SK-N-SH (cell line): Measurements from ENCODE around the gene TMEM145. TPM values are rescaled to one million over a fixed set of nuclear protein-coding genes. Genes with fewer than 3 reads are reported as not detected.

Experiments used
- CTCF ChIA-PET: fragments of 300-600, 350-600 bp; formaldehyde crosslinking; extraction: SDS; loops from one replicate; lab custom pipeline; 2021; lab: Yijun Ruan, JAX
- POLR2A ChIA-PET: fragments of 350-600 bp; sonication (Branson Sonifier 250); formaldehyde crosslinking; extraction: SDS; loops from one replicate; lab custom pipeline; 2020; ENCODE audit warnings: antibody characterized with exemption, inconsistent platforms; lab: Yijun Ruan, JAX
- DNase-seq: peaks from one replicate; pipeline ENCODE4 v3.0.0; 2012
- H2AFZ ChIP-seq: fragments of 200-600 bp; sonication (generic); 2 replicates; pipeline ENCODE4 v1.8.1; 2016; ENCODE audit warnings: antibody characterized with exemption, mild to moderate bottlenecking, low read depth
- H3F3A ChIP-seq: fragments of 200-600 bp; sonication (generic); replicated peaks from 2 replicates; pipeline ENCODE3; 2016; ENCODE audit warnings: antibody characterized with exemption, mild to moderate bottlenecking; ENCODE audit not compliant: insufficient read depth
- H3K27ac ChIP-seq, 2 experiments: fragments of 200-500 bp in 1 of 2; fragments of 200-600 bp in 1 of 2; sonication (Bioruptor generic) in 1 of 2; sonication (generic), shearing (Covaris generic) in 1 of 2; 2 replicates each; pipeline versions ENCODE4 v1.5.1 to v1.6.1; 2014 to 2016; ENCODE audit warnings: low read depth in 2 of 2, inconsistent platforms in 1 of 2, low read length in 1 of 2, mild to moderate bottlenecking in 1 of 2, mixed read lengths in 1 of 2
- H3K27me3 ChIP-seq: fragments of 200-600 bp; sonication (generic), shearing (Covaris generic); 2 replicates; pipeline ENCODE4 v1.6.1; 2016; ENCODE audit warnings: mixed run types; ENCODE audit not compliant: insufficient read depth
- H3K36me3 ChIP-seq, 2 experiments: fragments of 200-500 bp in 1 of 2; fragments of 200-600 bp in 1 of 2; sonication (Bioruptor generic) in 1 of 2; sonication (generic) in 1 of 2; replicated peaks in 1 of 2; 2 replicates each; pipeline versions ENCODE3 to v1.5.1; 2014 to 2016; ENCODE audit warnings: low read length in 1 of 2, mild to moderate bottlenecking in 1 of 2; ENCODE audit not compliant: insufficient read depth in 2 of 2, control insufficient read depth in 1 of 2
- H3K4me1 ChIP-seq, 2 experiments: fragments of 200-500 bp in 1 of 2; fragments of 200-600 bp in 1 of 2; sonication (Bioruptor generic) in 1 of 2; sonication (generic), shearing (Covaris generic) in 1 of 2; 2 replicates each; pipeline versions ENCODE4 v1.5.1 to v1.6.1; 2014 to 2016; ENCODE audit warnings: low read depth in 1 of 2, low read length in 1 of 2, mixed run types in 1 of 2; ENCODE audit not compliant: insufficient read depth in 2 of 2, control insufficient read depth in 1 of 2
- H3K4me2 ChIP-seq: fragments of 200-600 bp; sonication (generic), shearing (Covaris generic); 2 replicates; pipeline ENCODE4 v1.6.1; 2017; ENCODE audit warnings: mixed run types
- H3K4me3 ChIP-seq, 2 experiments: fragments of 200-500 bp in 1 of 2; fragments of 200-600 bp in 1 of 2; sonication (Bioruptor generic) in 1 of 2; sonication (generic), shearing (Covaris generic) in 1 of 2; 2 replicates each; pipeline versions ENCODE4 v1.5.1 to v1.8.1; 2014 to 2016; ENCODE audit warnings: low read depth in 2 of 2, inconsistent platforms in 1 of 2, low read length in 1 of 2, mild to moderate bottlenecking in 1 of 2, mixed read lengths in 1 of 2, moderate library complexity in 1 of 2
- H3K79me2 ChIP-seq: fragments of 200-600 bp; sonication (generic); 2 replicates; pipeline ENCODE4 v1.8.1; 2017; ENCODE audit warnings: mild to moderate bottlenecking; ENCODE audit not compliant: insufficient read depth
- H3K9ac ChIP-seq: fragments of 200-600 bp; sonication (generic); 2 replicates; pipeline ENCODE4 v1.6.1; 2017; ENCODE audit warnings: mixed run types
- H3K9me2 ChIP-seq: fragments of 200-600 bp; sonication (generic); 2 replicates; pipeline ENCODE4 v1.6.1; 2017; ENCODE audit warnings: mixed run types
- H3K9me3 ChIP-seq: fragments of 200-600 bp; sonication (generic); 2 replicates; pipeline ENCODE4 v1.6.1; 2017; ENCODE audit warnings: mixed run types, mild to moderate bottlenecking, moderate library complexity
- H4K20me1 ChIP-seq: fragments of 200-600 bp; sonication (generic); 2 replicates; pipeline ENCODE4 v1.6.1; 2017; ENCODE audit warnings: mild to moderate bottlenecking, mixed run types; ENCODE audit not compliant: insufficient read depth
- CHD2 ChIP-seq: fragments of 150-350 bp; IDR thresholded peaks from 2 replicates; pipeline ENCODE4 v1.6.1; 2018; ENCODE audit warnings: low read length; ENCODE audit not compliant: partially characterized antibody
- CTCF ChIP-seq: fragments of 200-600 bp; sonication (generic); IDR thresholded peaks from 2 replicates; pipeline ENCODE4 v1.6.1; 2017; ENCODE audit warnings: antibody characterized with exemption, mild to moderate bottlenecking, moderate library complexity
- ELF1 ChIP-seq: IDR thresholded peaks from 2 replicates; pipeline ENCODE4 v1.4.0; 2012
- EP300 ChIP-seq, 2 experiments: IDR thresholded peaks; 2 replicates each; pipeline versions ENCODE4 v1.4.0 to v1.6.1; 2012; ENCODE audit warnings: borderline replicate concordance in 1 of 2, low read depth in 1 of 2, low read length in 1 of 2
- FOSL2 ChIP-seq: IDR thresholded peaks from 2 replicates; pipeline ENCODE4 v1.4.0; 2012; ENCODE audit warnings: low read depth, mild to moderate bottlenecking, moderate library complexity, borderline replicate concordance
- GABPA ChIP-seq: IDR thresholded peaks from 2 replicates; pipeline ENCODE4 v1.4.0; 2012; ENCODE audit warnings: low read depth, mild to moderate bottlenecking
- GATA2 ChIP-seq: sonication (generic); formaldehyde crosslinking; IDR thresholded peaks from 2 replicates; pipeline ENCODE4 v1.5.0; 2020; ENCODE audit warnings: mild to moderate bottlenecking, missing genetic modification reagents
- IRF3 ChIP-seq: fragments of 150-350 bp; IDR thresholded peaks from 2 replicates; pipeline ENCODE4 v1.6.1; 2016; ENCODE audit warnings: mild to moderate bottlenecking, low read depth, low read length
- JUND ChIP-seq: IDR thresholded peaks from 2 replicates; pipeline ENCODE4 v1.4.0; 2012
- MEF2A ChIP-seq: IDR thresholded peaks from 2 replicates; pipeline ENCODE4 v1.4.0; 2012; ENCODE audit warnings: low read depth, borderline replicate concordance
- MXI1 ChIP-seq: IDR thresholded peaks from 2 replicates; pipeline ENCODE4 v1.6.1; 2012; ENCODE audit warnings: mild to moderate bottlenecking, low read depth, low read length, improper control_type of control experiment
- NRF1 ChIP-seq: IDR thresholded peaks from 2 replicates; pipeline ENCODE4 v1.6.1; 2012; ENCODE audit warnings: low read depth, mild to moderate bottlenecking, low read length
- PBX3 ChIP-seq: IDR thresholded peaks from 2 replicates; pipeline ENCODE4; 2012
- POLR2AphosphoS5 ChIP-seq: IDR thresholded peaks from 2 replicates; pipeline ENCODE4 v1.6.1; 2012; ENCODE audit warnings: low read depth, low read length
- SMC3 ChIP-seq: IDR thresholded peaks from 2 replicates; pipeline ENCODE4 v1.6.1; 2012; ENCODE audit warnings: low read depth, low read length, improper control_type of control experiment
- TAF1 ChIP-seq: IDR thresholded peaks from 2 replicates; pipeline ENCODE4 v1.6.1; 2012; ENCODE audit warnings: low read depth, mild to moderate bottlenecking, low read length, moderate library complexity, borderline replicate concordance
- ZBTB33 ChIP-seq: IDR thresholded peaks from 2 replicates; pipeline ENCODE4 v1.4.0; 2012; ENCODE audit warnings: low read depth, borderline replicate concordance
- WGBS: methylation state at CpG from one replicate; pipeline ENCODE4 v1.1.6; 2017; ENCODE audit warnings: low lambda C conversion rate; 5-methylcytosine and 5-hydroxymethylcytosine counted together
- polyA plus RNA-seq, 3 experiments: library from polyadenylated mRNA; depleted of rRNA; stranded (reverse); fragments of >200 nt; gene quantifications; 2 replicates each; pipeline ENCODE4 v1.2.3, GENCODE V29; 2012
- TF ChIP-seq, protein P1 (sequence below): IDR thresholded peaks from 2 replicates; pipeline ENCODE4 v1.4.0; 2012; ENCODE audit warnings: low read depth, borderline replicate concordance
- TF ChIP-seq, protein P2 (sequence below): fragments of 150-350 bp; IDR thresholded peaks from 2 replicates; pipeline ENCODE4 v1.6.1; 2017; ENCODE audit warnings: antibody characterized with exemption, low read length, low read depth, borderline replicate concordance

The TMEM145 gene
- polyA plus RNA-seq, 1 of the 3 experiments (the other 2 are of a cell fraction), result 2.0 TPM

DNA sequence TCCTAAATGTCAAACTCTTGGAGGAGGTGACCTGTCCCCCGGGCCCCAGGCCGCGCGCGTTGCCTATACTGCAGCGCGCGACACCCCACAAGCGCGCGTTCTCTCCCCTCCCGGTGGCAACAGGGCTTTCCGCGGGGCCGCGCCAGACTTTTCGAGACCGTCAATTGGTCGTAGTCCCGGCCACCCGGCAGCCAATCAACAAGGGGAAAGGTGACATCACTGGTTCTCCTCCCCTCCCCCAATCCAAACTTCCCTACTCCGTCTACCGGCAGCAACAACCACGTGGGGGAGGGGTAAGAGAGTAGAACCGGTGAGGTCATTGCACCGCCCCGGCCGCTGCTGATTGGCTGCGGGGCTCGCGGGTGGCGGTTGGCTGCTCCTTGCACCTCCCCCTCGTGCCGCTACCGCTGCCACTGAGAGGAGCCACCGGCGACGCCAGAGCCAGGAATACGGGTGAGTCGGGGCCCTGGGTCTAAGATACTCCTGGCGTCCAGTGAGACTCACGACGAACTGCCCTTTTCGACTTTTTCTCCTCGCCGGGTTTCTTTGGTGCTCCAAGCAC, 44.9 kb upstream of the TMEM145 start (continued):
- TF ChIP-seq SMC3, result peak; percentile 17; the same call in 1 of the 2 replicates
- no peak for TF ChIP-seq CTCF
- peak; percentile 46; the same call in 1 of the 2 replicates for TF ChIP-seq TAF1
- TF ChIP-seq MXI1, result peak; percentile 75
- TF ChIP-seq, protein P1, sequence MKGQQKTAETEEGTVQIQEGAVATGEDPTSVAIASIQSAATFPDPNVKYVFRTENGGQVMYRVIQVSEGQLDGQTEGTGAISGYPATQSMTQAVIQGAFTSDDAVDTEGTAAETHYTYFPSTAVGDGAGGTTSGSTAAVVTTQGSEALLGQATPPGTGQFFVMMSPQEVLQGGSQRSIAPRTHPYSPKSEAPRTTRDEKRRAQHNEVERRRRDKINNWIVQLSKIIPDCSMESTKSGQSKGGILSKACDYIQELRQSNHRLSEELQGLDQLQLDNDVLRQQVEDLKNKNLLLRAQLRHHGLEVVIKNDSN, result peak; percentile 42; the same call in 1 of the 2 replicates
- no peak; the same call in 1 of the 2 replicates for TF ChIP-seq PBX3
- TF ChIP-seq, all 33 proteins: peak for 12

DNA sequence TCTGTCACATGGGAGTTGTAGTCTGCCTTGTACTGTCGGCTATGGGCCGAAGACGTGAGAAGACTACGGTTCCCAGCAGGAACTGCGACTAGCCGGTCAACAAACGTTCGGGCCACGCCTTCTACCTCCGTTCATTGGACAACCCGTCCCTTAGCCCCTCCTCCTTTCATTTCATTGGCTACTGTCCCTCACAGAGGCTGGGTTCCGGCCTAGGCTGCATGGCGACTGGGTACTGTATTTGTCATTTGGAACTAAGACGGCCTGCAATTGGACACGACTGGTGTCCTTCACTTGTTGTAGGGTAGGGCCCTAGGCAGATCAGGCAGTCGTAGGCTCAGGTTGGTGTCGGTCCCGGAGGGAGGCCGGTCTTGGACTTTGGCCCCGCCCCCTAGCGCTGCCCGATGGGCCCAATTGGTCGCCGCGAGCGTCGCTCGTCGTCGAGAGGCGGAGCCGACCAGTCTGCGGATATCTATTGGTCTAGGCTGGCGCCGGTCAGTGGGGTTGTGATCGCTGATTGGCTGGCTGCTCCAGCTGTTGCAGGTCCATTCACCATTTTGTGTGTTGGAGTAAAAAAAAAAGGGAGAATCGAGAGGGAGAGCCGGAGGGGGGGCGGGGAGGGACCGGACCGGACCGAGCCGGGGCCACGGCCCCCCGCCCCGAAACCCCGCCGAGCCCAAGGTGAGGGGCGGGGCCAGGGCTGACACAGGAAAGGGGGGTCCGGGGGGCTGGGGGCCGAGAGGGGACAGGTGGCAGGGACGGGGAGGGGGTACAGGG, 44.2 kb upstream of the TMEM145 start, which contains the start of gene CIC:
CIC (plus strand) TSS at position 549 of the 774 bp plus-strand sequence. CDS start 2,532 bp downstream, outside the sequence.
- POLR2A ChIA-PET, result interaction anchor here (1.4 to 2.3 kb wide), 2 partner anchors 10 to 13 kb away, joined by 6 to 8 read pairs; partner anchors contain the start of gene ERF
- WGBS, result under 1% methylated on average over 40 of the region's 52 CpGs
- CTCF ChIA-PET, result interaction anchor here (1.1 to 2.2 kb wide), 3 partner anchors 10 to 28 kb away, joined by 3 to 24 read pairs (median 6); no protein-coding TSS in a partner anchor
- TF ChIP-seq ZBTB33, result no peak
- peak; percentile 100 for TF ChIP-seq PBX3
- TF ChIP-seq ELF1, result peak; percentile 67
- TF ChIP-seq IRF3, result peak; percentile 94
- no peak for TF ChIP-seq EP300 (IDR thresholded peaks at IDR 0.05; ENCODE audit: borderline replicate concordance in 1 of 2, low read depth in 1 of 2, low read length in 1 of 2)
- no peak for TF ChIP-seq MEF2A
- peak; percentile 97 for TF ChIP-seq CHD2
- no peak for TF ChIP-seq POLR2AphosphoS5
- TF ChIP-seq GABPA, result peak; percentile 87
- no peak for TF ChIP-seq JUND
- no peak for TF ChIP-seq NRF1
- TF ChIP-seq FOSL2, result no peak
- no peak for TF ChIP-seq GATA2 (CRISPR knock-in tag)
- TF ChIP-seq, protein P2, sequence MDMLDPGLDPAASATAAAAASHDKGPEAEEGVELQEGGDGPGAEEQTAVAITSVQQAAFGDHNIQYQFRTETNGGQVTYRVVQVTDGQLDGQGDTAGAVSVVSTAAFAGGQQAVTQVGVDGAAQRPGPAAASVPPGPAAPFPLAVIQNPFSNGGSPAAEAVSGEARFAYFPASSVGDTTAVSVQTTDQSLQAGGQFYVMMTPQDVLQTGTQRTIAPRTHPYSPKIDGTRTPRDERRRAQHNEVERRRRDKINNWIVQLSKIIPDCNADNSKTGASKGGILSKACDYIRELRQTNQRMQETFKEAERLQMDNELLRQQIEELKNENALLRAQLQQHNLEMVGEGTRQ, result no peak
- no peak for TF ChIP-seq SMC3

More for the DNA sequence above, 44.2 kb upstream of the TMEM145 start, which contains the start of gene CIC:
- Histone ChIP-seq H4K20me1 (no peaks in the 10 kb centered on the region), H3K9me3 (no peaks in the 10 kb centered on the region), H3K79me2 (peaks cover 45% of the 10 kb centered on the region), H3F3A (peaks cover 8% of the 10 kb centered on the region), H3K36me3 (peaks cover 0 to 22% of the 10 kb centered on the region in 2 experiments), H3K9me2 (no peaks in the 10 kb centered on the region), H3K4me1 (peaks cover 13 to 29% of the 10 kb centered on the region in 2 experiments; a peak in 3 of 4 replicates), H3K4me2 (peak within 1 kb of the TSS; percentile 90), H3K27me3 (no peaks in the 10 kb centered on the region), H3K27ac (peak within 1 kb of the TSS; percentile 98 to 99), H3K9ac (peak within 1 kb of the TSS; percentile 99), H2AFZ (0 out of 2 replicates have a peak within 1 kb of the TSS, but pooled peaks have one; percentile 80), H3K4me3 (peak within 1 kb of the TSS; percentile 74 to 88)
- DNase-seq, result peak; percentile 94
